K562 (cell line): ENCODE measurements around the gene SMG6. TPM values are rescaled to one million over a fixed set of nuclear protein-coding genes. Genes with fewer than 3 reads are reported as not detected.

Source experiments
- ARNT ChIP-seq, 2 experiments: fragments of 450-650 bp; IDR thresholded peaks; 2 replicates each; pipeline ENCODE4 v1.6.1; 2016; ENCODE audit warnings: mild to moderate bottlenecking in 1 of 2
- KLF10 ChIP-seq: fragments of 250-450 bp; sonication (Bioruptor Pico); IDR thresholded peaks from 2 replicates; pipeline ENCODE4 v1.6.1; 2021; ENCODE audit warnings: matching md5 sums
- MXI1 ChIP-seq: IDR thresholded peaks from 2 replicates; pipeline ENCODE4 v1.6.1; 2011; ENCODE audit warnings: low read depth, mild to moderate bottlenecking, improper control_type of control experiment, low read length
- NR3C1 ChIP-seq: sonication (generic); formaldehyde crosslinking; IDR thresholded peaks from 2 replicates; pipeline ENCODE4 v1.8.1; 2022; ENCODE audit warnings: missing genetic modification reagents
- PHF21A ChIP-seq: fragments of 450-650 bp; IDR thresholded peaks from 2 replicates; pipeline ENCODE4 v1.6.1; 2017; ENCODE audit warnings: low read depth, borderline replicate concordance
- TCFL5 ChIP-seq: fragments of 250-450 bp; sonication (Bioruptor Pico); conservative IDR thresholded peaks from 2 replicates; pipeline ENCODE4 v1.6.1; 2021; ENCODE audit warnings: mild to moderate bottlenecking, moderate library complexity, matching md5 sums
- ZNF407 ChIP-seq: fragments of 450-650 bp; IDR thresholded peaks from 2 replicates; pipeline ENCODE4 v1.6.1; 2016; ENCODE audit warnings: low read depth
- ZNF655 ChIP-seq: fragments of 250-450 bp; sonication (Bioruptor Pico); IDR thresholded peaks from 2 replicates; pipeline ENCODE4 v1.5.0; 2021
- ZNF76 ChIP-seq: fragments of 250-450 bp; sonication (Bioruptor Pico); IDR thresholded peaks from 2 replicates; pipeline ENCODE4 v1.4.0; 2020; ENCODE audit warnings: mild to moderate bottlenecking, moderate library complexity, borderline replicate concordance
- polyA plus RNA-seq, 8 experiments: library from polyadenylated mRNA; depleted of rRNA in 4 of 8; stranded (reverse) in 5 of 8; unstranded in 3 of 8; fragments of >200 nt; fragmentation: Nextera tagmentation in 2 of 8; fragmentation: Illumina TruSeq in 1 of 8; extraction: Ambion mirVana in 2 of 8; extraction: Trizol in 1 of 8; gene quantifications; 2 replicates each; pipeline versions ENCODE4 v1.2.1 to v1.2.3, GENCODE V29; 2011 to 2014; ENCODE audit warnings: inconsistent platforms in 1 of 8, missing spikeins in 1 of 8
- total RNA-seq, 7 experiments: library from RNA; depleted of rRNA in 6 of 7; stranded (reverse); fragments of >200 nt in 6 of 7; fragmentation: Illumina TruSeq in 2 of 7; extraction: Trizol in 2 of 7; gene quantifications; 2 replicates each; pipeline versions ENCODE4 v1.2.1 to v1.2.3, GENCODE V29; 2011 to 2021; ENCODE audit warnings: low replicate concordance in 1 of 7

The SMG6 gene
- total and polyA plus RNA-seq, 9 of the 15 experiments (the other 6 are each of a cell fraction or from before 2014, with no cell fraction given), result 0.44 to 13.9 (median 6.0) TPM

- TF ChIP-seq ZNF407, result no peak
- TF ChIP-seq ZNF76 (CRISPR knock-in tag), result no peak
- TF ChIP-seq KLF10, result no peak
- no peak for TF ChIP-seq PHF21A
- TF ChIP-seq TCFL5 (CRISPR knock-in tag), result no peak
- no peak for TF ChIP-seq NR3C1
- no peak for TF ChIP-seq ZNF655 (CRISPR knock-in tag)
- no peak for TF ChIP-seq MXI1
- TF ChIP-seq ARNT (IDR thresholded peaks at IDR 0.05), result no peak
Observed at GRCh38 chr17:2177235-2177811, 126.3 kb downstream of the SMG6 start (continued).
